ENCODE measurements around the gene GDI2. TPM values are rescaled to one million over a fixed set of nuclear protein-coding genes. Genes with fewer than 3 reads are reported as not detected.

GDI2 gene
- total RNA-seq, 1 donor from 2014 or later = 254 TPM

- Mint-ChIP-seq H3K36me3 (ENCODE audit: low read depth) (peaks cover 18% of the 10 kb centered on the region), H3K9me3 (ENCODE audit: low read depth) (no peaks in the 10 kb centered on the region), H3K4me1 (ENCODE audit: low read depth) (no peaks in the 10 kb centered on the region), H3K27me3 (ENCODE audit: low read depth) (no peaks in the 10 kb centered on the region), H3K27ac (ENCODE audit: unreplicated experiment) (no peak overlapping the region), H3K4me3 (ENCODE audit: unreplicated experiment) (no peak overlapping the region)
- DNase-seq (ENCODE audit: low spot score) = no peak
- no peak for TF ChIP-seq CTCF (IDR thresholded peaks at IDR 0.05)
Observed at GRCh38 chr10:5723692-5724091, 89.5 kb downstream of the GDI2 start.

- H3K27me3 Mint-ChIP-seq (ENCODE audit: low read depth) = no peaks in the 10 kb centered on the region
- H3K9me3 Mint-ChIP-seq (ENCODE audit: low read depth) = no peaks in the 10 kb centered on the region
- H3K27ac Mint-ChIP-seq (ENCODE audit: unreplicated experiment) = no peak overlapping the region
- no peaks in the 10 kb centered on the region for H3K4me1 Mint-ChIP-seq (ENCODE audit: low read depth)
- H3K4me3 Mint-ChIP-seq (ENCODE audit: unreplicated experiment) = no peak overlapping the region
- no peak for TF ChIP-seq CTCF (IDR thresholded peaks at IDR 0.05)
- no peak for DNase-seq (ENCODE audit: low spot score)
- peaks cover 7% of the 10 kb centered on the region for H3K36me3 Mint-ChIP-seq (ENCODE audit: low read depth)
Observed at GRCh38 chr10:5720182-5720581, 93.1 kb downstream of the GDI2 start.

GRCh38 chr10:5719546-5719945 lies 93.7 kb downstream of the GDI2 start:
- H3K4me1 Mint-ChIP-seq (ENCODE audit: low read depth) = no peaks in the 10 kb centered on the region
- no peak for TF ChIP-seq CTCF (IDR thresholded peaks at IDR 0.05)
- no peaks in the 10 kb centered on the region for H3K27me3 Mint-ChIP-seq (ENCODE audit: low read depth)
- DNase-seq (ENCODE audit: low spot score) = no peak
- H3K27ac Mint-ChIP-seq (ENCODE audit: unreplicated experiment) = peak overlapping the region; percentile 51
- H3K4me3 Mint-ChIP-seq (ENCODE audit: unreplicated experiment) = no peak overlapping the region
- peaks cover 7% of the 10 kb centered on the region for H3K36me3 Mint-ChIP-seq (ENCODE audit: low read depth)
- H3K9me3 Mint-ChIP-seq (ENCODE audit: low read depth) = no peaks in the 10 kb centered on the region

Other genes starting within 250 kb of the GDI2 start
- gene ASB13, start 146.8 kb downstream of the GDI2 start, total RNA-seq = 13.8 to 14.9 TPM (median 14.0 TPM) in 3 replicates
- 61.1 to 78.1 TPM (median 62.6 TPM) in 3 replicates for gene TASOR2, start 128.6 kb downstream of the GDI2 start, total RNA-seq
- 5.8 to 6.5 TPM (median 6.4 TPM) in 3 replicates for gene ANKRD16, start 76.5 kb upstream of the GDI2 start, total RNA-seq
- 62.2 to 96.6 TPM (median 66.5 TPM) in 3 replicates for gene FBH1, start 76.8 kb upstream of the GDI2 start, total RNA-seq
- gene IL15RA, start 164.1 kb upstream of the GDI2 start, total RNA-seq = 0.56 to 0.65 TPM in 2 of 3 replicates, not detected in the other
- gene IL2RA, start 248.9 kb upstream of the GDI2 start, total RNA-seq = not detected in 3 replicates